Sigmoid colon (tissue), 7 donors: ENCODE data around the gene MORF4L1. TPM values are rescaled to one million over a fixed set of nuclear protein-coding genes. Genes with fewer than 3 reads are reported as not detected.
A peak's percentile ranks its signal among the peaks of the same experiment; 100 is the strongest.

Experiments
- DNase-seq: peaks from one replicate; pipeline ENCODE4 v3.0.0-alpha.2; 2019
- H3K27ac ChIP-seq, 4 donors: fragments of 200-600 bp; sonication (generic); one replicate each; pipeline ENCODE4 v1.5.1; 2016 to 2019; ENCODE audit warnings: mild to moderate bottlenecking in 1 of 4
- H3K27me3 ChIP-seq, 3 donors: fragments of 200-600 bp; sonication (generic); one replicate each; pipeline ENCODE4 v1.5.1; 2019; ENCODE audit warnings: mild to moderate bottlenecking in 1 of 3
- H3K36me3 ChIP-seq, 4 donors: fragments of 200-600 bp; sonication (generic); one replicate each; pipeline ENCODE4 v1.5.1; 2016 to 2019
- H3K4me1 ChIP-seq, 4 donors: fragments of 200-600 bp; sonication (generic); one replicate each; pipeline ENCODE4 v1.5.1; 2017 to 2019
- H3K4me3 ChIP-seq, 4 donors: fragments of 200-600 bp; sonication (generic); one replicate each; pipeline ENCODE4 v1.5.1; 2017 to 2019; ENCODE audit warnings: mild to moderate bottlenecking in 2 of 4, moderate library complexity in 1 of 4
- H3K9me3 ChIP-seq, 4 donors: fragments of 200-600 bp in 3 of 4; sonication (generic) in 3 of 4; one replicate each; pipeline versions ENCODE4 v1.5.1 to v1.6.1; 2013 to 2019
- EP300 ChIP-seq, 4 donors: sonication (generic); formaldehyde crosslinking; IDR thresholded peaks; one replicate each; pipeline ENCODE4 v1.6.1; 2017; ENCODE audit warnings: antibody characterized with exemption in 4 of 4
- POLR2A ChIP-seq, 2 donors: fragments of 450-650 bp; IDR thresholded peaks; one replicate each; pipeline ENCODE4 v1.6.1; 2016; ENCODE audit warnings: antibody characterized with exemption in 2 of 2, mild to moderate bottlenecking in 2 of 2, moderate library complexity in 2 of 2
- POLR2AphosphoS5 ChIP-seq, 4 donors: sonication (generic); formaldehyde crosslinking; IDR thresholded peaks; one replicate each; pipeline ENCODE4 v1.6.1; 2017; ENCODE audit warnings: antibody characterized with exemption in 4 of 4
- WGBS, 2 donors: extraction: QIAGEN DNeasy Blood & Tissue Kit; methylation state at CpG; one replicate each; pipeline ENCODE4 v1.1.7; 2013; 5-methylcytosine and 5-hydroxymethylcytosine counted together
- intact Hi-C: fragments of 100-400 bp; cut with DNase I; formaldehyde crosslinking; loops from one replicate; pipeline ENCODE4 v1.15.1; 2023
- polyA plus RNA-seq, 3 donors: library from polyadenylated mRNA; stranded (reverse); fragments of 200-250 nt; gene quantifications; one replicate each; pipeline ENCODE4 v1.2.3, GENCODE V29; 2013
- total RNA-seq, 4 donors: library from RNA; depleted of rRNA; stranded (reverse); fragments of >200 nt; gene quantifications; one replicate each; pipeline ENCODE4 v1.1.0, GENCODE V29; 2016
- TF ChIP-seq, protein P1 (sequence below), 4 experiments: fragments of 450-650 bp in 3 of 4; fragments of 200-600 bp in 1 of 4; IDR thresholded peaks; one replicate each; pipeline ENCODE4 v1.5.1; 2016 to 2019; ENCODE audit warnings: antibody characterized with exemption in 4 of 4, mild to moderate bottlenecking in 3 of 4, moderate library complexity in 2 of 4
- donor health status: healthy with polysubstance abuse.
- donor health status: Bipolar disorder and iron deficiency.
- donor health status: healthy.

The MORF4L1 gene, protein sequence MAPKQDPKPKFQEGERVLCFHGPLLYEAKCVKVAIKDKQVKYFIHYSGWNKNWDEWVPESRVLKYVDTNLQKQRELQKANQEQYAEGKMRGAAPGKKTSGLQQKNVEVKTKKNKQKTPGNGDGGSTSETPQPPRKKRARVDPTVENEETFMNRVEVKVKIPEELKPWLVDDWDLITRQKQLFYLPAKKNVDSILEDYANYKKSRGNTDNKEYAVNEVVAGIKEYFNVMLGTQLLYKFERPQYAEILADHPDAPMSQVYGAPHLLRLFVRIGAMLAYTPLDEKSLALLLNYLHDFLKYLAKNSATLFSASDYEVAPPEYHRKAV
- total RNA-seq, result 100 to 1,000 TPM; 269 to 500 (median 408) TPM
- polyA plus RNA-seq, result 100 to 1,000 TPM; 245 to 318 (median 253) TPM

DNA sequence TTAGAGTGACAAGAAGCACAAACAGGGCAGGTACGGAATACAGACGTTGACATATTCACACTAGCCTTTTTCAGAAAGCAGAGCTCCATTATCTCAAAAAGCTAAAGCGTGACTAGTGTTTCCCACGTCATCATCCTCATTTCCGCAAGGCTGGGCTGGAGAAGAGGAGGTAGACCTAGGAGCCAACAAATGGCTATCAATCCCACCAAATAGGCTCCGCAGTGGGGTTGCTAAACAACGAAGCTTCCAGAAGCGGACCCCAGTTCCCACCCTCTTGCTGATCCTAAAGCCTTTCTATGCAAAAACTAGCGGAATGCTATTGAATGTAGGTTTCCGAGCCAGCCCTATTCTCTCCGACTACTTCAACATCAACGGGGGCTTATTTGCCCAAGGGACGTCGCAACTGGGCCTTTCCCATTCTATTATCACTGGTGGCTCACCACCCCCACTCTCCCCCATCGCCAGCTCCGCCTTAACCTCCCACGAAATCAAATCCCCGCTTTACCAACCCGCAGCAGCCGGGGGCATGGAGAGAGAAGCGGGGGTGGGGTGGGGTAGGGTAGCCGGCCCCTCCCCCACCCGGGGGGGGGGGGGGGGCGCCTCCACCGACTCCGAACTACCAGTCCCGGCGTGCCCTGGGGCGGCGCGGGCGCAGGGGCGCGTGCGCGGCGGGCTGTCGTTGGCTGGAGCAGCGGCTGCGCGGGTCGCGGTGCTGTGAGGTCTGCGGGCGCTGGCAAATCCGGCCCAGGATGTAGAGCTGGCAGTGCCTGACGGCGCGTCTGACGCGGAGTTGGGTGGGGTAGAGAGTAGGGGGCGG, at the start of gene MORF4L1:
MORF4L1 (plus strand) TSS at position 736 of the 817 bp plus-strand sequence. CDS start 128 bp downstream, outside the sequence.
- 10 to 11% methylated on average over 52 of the region's 52 CpGs for WGBS, 2 donors
- intact Hi-C loops, result loop anchor here (2.0 to 5.0 kb wide), 4 partner anchors 44 to 724 kb away; partner anchors contain the start of genes ADAMTS7 and IDH3A

DNA sequence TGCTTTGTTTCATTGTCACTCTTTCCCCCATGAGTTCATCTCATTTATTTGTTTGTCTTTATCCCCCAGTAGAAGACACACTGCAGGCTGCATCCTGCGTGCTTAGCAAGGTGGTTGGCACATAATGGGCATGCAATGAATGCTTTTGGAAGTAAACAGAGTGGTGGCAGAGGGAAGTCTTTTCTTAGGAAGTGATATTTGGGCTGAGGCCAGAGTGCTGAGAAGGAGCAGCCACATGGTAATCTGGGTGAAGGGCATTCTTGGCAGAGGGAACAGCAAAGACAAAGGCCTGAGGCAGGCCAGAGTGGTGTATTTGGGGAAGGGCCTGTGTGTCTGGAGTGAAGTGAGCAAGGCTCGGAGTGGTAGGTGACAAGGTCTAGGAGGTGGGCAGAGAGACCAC, 43.8 kb upstream of the MORF4L1 start:
- intact Hi-C loops, result no loop called here
- peaks cover 0 to 3% (median 0%) of the 10 kb centered on the region in 3 donors for H3K27me3 ChIP-seq
- peaks cover 0 to 21% (median 12%) of the 10 kb centered on the region in 4 donors for H3K4me1 ChIP-seq
- DNase-seq, result no peak
- 83 to 91% methylated on average over 2 of the region's 2 CpGs for WGBS, 2 donors
- H3K9me3 ChIP-seq, result no peaks in the 10 kb centered on the region
- no peak overlapping the region for H3K4me3 ChIP-seq
- H3K36me3 ChIP-seq, result no peaks in the 10 kb centered on the region
- peak overlapping the region in 2 of 4 donors; percentile 37 to 56 for H3K27ac ChIP-seq
- TF ChIP-seq POLR2A (IDR thresholded peaks at IDR 0.05) (no peak), POLR2AphosphoS5 (IDR thresholded peaks at IDR 0.05) (peak in 3 of 4 donors; percentile 16 to 83 (median 48)), EP300 (IDR thresholded peaks at IDR 0.05) (peak in 1 of 4 donors; percentile 41)
- TF ChIP-seq, protein P1, sequence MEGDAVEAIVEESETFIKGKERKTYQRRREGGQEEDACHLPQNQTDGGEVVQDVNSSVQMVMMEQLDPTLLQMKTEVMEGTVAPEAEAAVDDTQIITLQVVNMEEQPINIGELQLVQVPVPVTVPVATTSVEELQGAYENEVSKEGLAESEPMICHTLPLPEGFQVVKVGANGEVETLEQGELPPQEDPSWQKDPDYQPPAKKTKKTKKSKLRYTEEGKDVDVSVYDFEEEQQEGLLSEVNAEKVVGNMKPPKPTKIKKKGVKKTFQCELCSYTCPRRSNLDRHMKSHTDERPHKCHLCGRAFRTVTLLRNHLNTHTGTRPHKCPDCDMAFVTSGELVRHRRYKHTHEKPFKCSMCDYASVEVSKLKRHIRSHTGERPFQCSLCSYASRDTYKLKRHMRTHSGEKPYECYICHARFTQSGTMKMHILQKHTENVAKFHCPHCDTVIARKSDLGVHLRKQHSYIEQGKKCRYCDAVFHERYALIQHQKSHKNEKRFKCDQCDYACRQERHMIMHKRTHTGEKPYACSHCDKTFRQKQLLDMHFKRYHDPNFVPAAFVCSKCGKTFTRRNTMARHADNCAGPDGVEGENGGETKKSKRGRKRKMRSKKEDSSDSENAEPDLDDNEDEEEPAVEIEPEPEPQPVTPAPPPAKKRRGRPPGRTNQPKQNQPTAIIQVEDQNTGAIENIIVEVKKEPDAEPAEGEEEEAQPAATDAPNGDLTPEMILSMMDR (IDR thresholded peaks at IDR 0.05), result no peak

More for the DNA sequence above, at the start of gene MORF4L1:
- peak; percentile 98 for DNase-seq
- Histone ChIP-seq H3K27me3 (no peaks in the 10 kb centered on the region), H3K4me1 (peaks cover 0 to 36% (median 29%) of the 10 kb centered on the region in 4 donors), H3K36me3 (no peaks in the 10 kb centered on the region), H3K27ac (peak within 1 kb of the TSS; percentile 95 to 100 (median 100)), H3K9me3 (no peaks in the 10 kb centered on the region), H3K4me3 (peak within 1 kb of the TSS; percentile 74 to 99 (median 96))
- TF ChIP-seq, protein P1 (IDR thresholded peaks at IDR 0.05), result no peak
- TF ChIP-seq POLR2A (IDR thresholded peaks at IDR 0.05) (no peak), EP300 (IDR thresholded peaks at IDR 0.05) (no peak), POLR2AphosphoS5 (IDR thresholded peaks at IDR 0.05) (no peak)

DNA sequence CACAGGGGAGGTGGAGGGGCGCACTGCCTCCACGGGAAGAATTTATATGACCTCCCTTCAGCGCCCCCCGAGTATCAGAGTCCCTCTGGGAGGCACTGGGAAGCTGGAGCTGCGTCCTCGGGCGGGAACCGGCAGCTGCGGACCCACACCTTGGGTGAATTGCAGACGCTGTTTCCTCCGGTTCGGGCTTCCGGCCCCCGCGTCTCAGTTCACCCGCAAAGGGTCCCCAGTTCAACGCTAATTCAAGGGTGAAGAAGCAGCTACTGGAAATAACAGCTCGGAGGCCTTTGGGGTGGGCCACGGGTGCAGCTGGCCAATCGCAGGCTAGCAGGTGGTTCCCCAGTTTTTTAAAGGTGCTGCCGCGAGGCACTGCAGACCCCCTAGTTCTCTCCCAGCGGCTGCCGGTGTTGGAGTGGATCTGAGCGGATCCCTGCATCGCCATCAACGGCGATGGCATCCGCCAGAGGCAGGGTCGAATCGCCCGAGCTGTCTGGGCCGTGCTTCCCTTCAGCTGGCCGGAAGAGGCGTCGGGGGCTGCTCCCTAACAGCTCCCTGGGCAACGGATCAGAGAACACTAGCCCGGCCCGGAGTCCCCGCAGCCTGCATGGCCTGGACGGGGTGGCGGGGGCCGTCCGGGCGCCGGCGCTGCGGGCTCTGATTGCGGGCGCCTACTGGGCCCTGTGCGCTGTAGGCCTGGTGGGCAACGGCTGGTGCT, 42.0 kb upstream of the MORF4L1 start:
- Histone ChIP-seq H3K36me3 (no peaks in the 10 kb centered on the region), H3K27ac (no peak overlapping the region), H3K4me1 (peaks cover 0 to 12% (median 5%) of the 10 kb centered on the region in 4 donors), H3K9me3 (no peaks in the 10 kb centered on the region), H3K27me3 (peaks cover 0 to 3% (median 0%) of the 10 kb centered on the region in 3 donors), H3K4me3 (peak overlapping the region in 1 of 4 donors; percentile 10)
- no peak for DNase-seq
- 35 to 54% methylated on average over 52 of the region's 52 CpGs for WGBS, 2 donors
- no peak for TF ChIP-seq POLR2A (IDR thresholded peaks at IDR 0.05)
- no peak for TF ChIP-seq EP300 (IDR thresholded peaks at IDR 0.05)
- no peak for TF ChIP-seq POLR2AphosphoS5 (IDR thresholded peaks at IDR 0.05)
- TF ChIP-seq, protein P1 (IDR thresholded peaks at IDR 0.05), result no peak
- intact Hi-C loops, result no loop called here
